H1 (cell line): ENCODE measurements around the gene ZBTB38. TPM values are rescaled to one million over a fixed set of nuclear protein-coding genes. Genes with fewer than 3 reads are reported as not detected.

Experiments
- EZH2 ChIP-seq: fragments of 200-600 bp; sonication (generic); IDR thresholded peaks from 2 replicates; pipeline ENCODE4 v1.7.1; 2012; ENCODE audit warnings: low read depth, mild to moderate bottlenecking, moderate library complexity, low read length, inconsistent platforms; ENCODE audit not compliant: severe bottlenecking
- KDM1A ChIP-seq: fragments of 200-600, 300-600 bp; sonication (generic); IDR thresholded peaks from 2 replicates; pipeline ENCODE4 v1.7.1; 2016; ENCODE audit warnings: mild to moderate bottlenecking, low read length, borderline replicate concordance
- POLR2A ChIP-seq, 2 experiments: IDR thresholded peaks; 1 replicate in 1 of 2; 2 replicates in 1 of 2; pipeline ENCODE4 v1.6.1; 2011; ENCODE audit warnings: low read depth in 2 of 2, low read length in 2 of 2, mild to moderate bottlenecking in 2 of 2; ENCODE audit errors: control extremely low read depth in 1 of 2
- POLR2AphosphoS5 ChIP-seq: IDR thresholded peaks from 2 replicates; pipeline ENCODE4 v1.6.1; 2011; ENCODE audit warnings: low read depth, low read length
- SP1 ChIP-seq: IDR thresholded peaks from 2 replicates; pipeline ENCODE4 v1.6.1; 2011; ENCODE audit warnings: low read depth, low read length
- SUZ12 ChIP-seq: fragments of 200-600 bp; sonication (generic); IDR thresholded peaks from 2 replicates; pipeline ENCODE4 v1.6.1; 2012; ENCODE audit warnings: mild to moderate bottlenecking, inconsistent platforms, low read length, moderate library complexity, mixed read lengths
- polyA plus RNA-seq, 7 experiments: library from polyadenylated mRNA; depleted of rRNA in 3 of 7; stranded (reverse) in 5 of 7; unstranded in 2 of 7; fragments of >200 nt in 5 of 7; fragments of 200-250 nt in 2 of 7; gene quantifications; 1 replicate in 5 of 7; 2 replicates in 1 of 7; 4 replicates in 1 of 7; pipeline versions ENCODE4 v1.2.1 to v1.2.3, GENCODE V29; 2011 to 2013; ENCODE audit warnings: missing spikeins in 2 of 7, mixed read lengths in 2 of 7
- total RNA-seq: library from RNA; stranded (reverse); fragmentation: NEBNext Ultra II Directional; extraction: Animal tissue kit (Norgen Biotek cat#: 25700); gene quantifications from 2 replicates; pipeline ENCODE4 v1.2.1, GENCODE V29; 2021

ZBTB38 gene
- total and polyA plus RNA-seq, 2 of the 8 experiments (the other 6 are each of a cell fraction or from before 2014, with no cell fraction given): 4.4 to 10.5 TPM

DNA sequence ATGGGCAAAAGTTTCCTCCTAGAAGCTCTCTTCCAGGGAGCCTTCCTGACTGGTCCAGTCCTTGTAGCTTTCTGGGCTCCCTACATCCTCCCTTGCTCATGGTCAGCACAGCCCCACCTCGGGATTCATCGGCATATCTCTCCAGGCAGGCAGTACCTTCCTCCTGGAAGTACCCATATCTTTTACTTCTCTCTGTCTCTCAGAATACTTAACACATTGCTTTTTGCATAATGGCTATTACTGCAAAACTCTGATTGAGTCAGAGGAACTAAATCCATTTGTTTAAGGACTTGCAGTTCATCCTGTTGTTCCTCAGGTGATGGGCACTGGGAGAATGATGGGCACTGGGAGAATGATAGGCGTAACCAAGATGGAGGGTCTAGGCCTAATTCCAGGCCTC lies 13.8 kb upstream of the ZBTB38 start (continued):
- TF ChIP-seq SUZ12: no peak
- no peak for TF ChIP-seq POLR2AphosphoS5
- TF ChIP-seq SP1: no peak
- no peak for TF ChIP-seq KDM1A
- TF ChIP-seq EZH2: no peak
- no peak for TF ChIP-seq POLR2A (IDR thresholded peaks at IDR 0.05; ENCODE audit: control extremely low read depth in 1 of 2, low read depth in 2 of 2, low read length in 2 of 2)
